Uterus (tissue), 4 donors: ENCODE results near the gene MKS1. TPM values are rescaled to one million over a fixed set of nuclear protein-coding genes. Genes with fewer than 3 reads are reported as not detected.

Experiments used
- DNase-seq, 2 donors: peaks; one replicate each; pipeline ENCODE4 v3.0.0-alpha.2; 2019 to 2020
- H3K27ac ChIP-seq, 2 donors: fragments of 200-600 bp; sonication (generic); 1 replicate in 1 of 2; 2 replicates in 1 of 2; pipeline ENCODE4 v1.5.1; 2016 to 2018
- H3K27me3 ChIP-seq, 2 donors: fragments of 200-600 bp; sonication (generic); one replicate each; pipeline ENCODE4 v1.5.1; 2018 to 2019; ENCODE audit warnings: control low read depth in 1 of 2
- H3K36me3 ChIP-seq, 2 donors: fragments of 200-600 bp; sonication (generic); one replicate each; pipeline ENCODE4 v1.5.1; 2019; ENCODE audit warnings: control low read depth in 1 of 2
- H3K4me1 ChIP-seq, 2 donors: fragments of 200-600 bp; sonication (generic); one replicate each; pipeline ENCODE4 v1.5.1; 2018 to 2019; ENCODE audit warnings: control low read depth in 1 of 2
- H3K4me3 ChIP-seq, 2 donors: fragments of 200-600 bp; sonication (generic); 1 replicate in 1 of 2; 2 replicates in 1 of 2; pipeline ENCODE4 v1.5.1; 2018 to 2019; ENCODE audit warnings: mild to moderate bottlenecking in 1 of 2
- H3K9me3 ChIP-seq, 2 donors: fragments of 200-600 bp; sonication (generic); one replicate each; pipeline ENCODE4 v1.5.1; 2019; ENCODE audit warnings: control low read depth in 1 of 2
- CTCF ChIP-seq, 4 experiments: fragments of 200-600 bp in 2 of 4; fragments of 450-650 bp in 2 of 4; sonication (generic) in 2 of 4; IDR thresholded peaks; one replicate each; pipeline ENCODE4 v1.5.1; 2016 to 2019; ENCODE audit warnings: antibody characterized with exemption in 4 of 4, mild to moderate bottlenecking in 2 of 4, moderate library complexity in 1 of 4
- POLR2A ChIP-seq, 2 donors: fragments of 450-650 bp; IDR thresholded peaks; one replicate each; pipeline ENCODE4 v1.6.1; 2016; ENCODE audit warnings: antibody characterized with exemption in 2 of 2, mild to moderate bottlenecking in 1 of 2, moderate library complexity in 1 of 2
- intact Hi-C: fragments of 100-400 bp; cut with DNase I; formaldehyde crosslinking; loops from one replicate; pipeline ENCODE4 v1.15.1; 2023; ENCODE audit warnings: low total_unique reads
- total RNA-seq, 4 donors: library from RNA; depleted of rRNA in 3 of 4; stranded (reverse); fragments of >200 nt in 3 of 4; gene quantifications; one replicate each; pipeline versions ENCODE4 v1.1.0 to v1.2.4, GENCODE V29; 2014 to 2023
- donor health status: DM: yes; HTN: yes; CAD: no.

Gene MKS1
- total RNA-seq, 4 donors from 2014 or later, result 4.4 to 23.2 (median 12.3) TPM

- DNase-seq, result no peak
- intact Hi-C loops, result no loop called here
- TF ChIP-seq CTCF (IDR thresholded peaks at IDR 0.05) (no peak), POLR2A (IDR thresholded peaks at IDR 0.05) (no peak)
- Histone ChIP-seq H3K36me3 (no peaks in the 10 kb centered on the region), H3K27ac (peak overlapping the region; percentile 54 to 84), H3K27me3 (no peaks in the 10 kb centered on the region), H3K9me3 (no peaks in the 10 kb centered on the region), H3K4me1 (no peaks in the 10 kb centered on the region), H3K4me3 (peak overlapping the region; percentile 64 to 81)
Observed at GRCh38 chr17:58219789-58220183, 731 bp upstream of the MKS1 start.

DNA sequence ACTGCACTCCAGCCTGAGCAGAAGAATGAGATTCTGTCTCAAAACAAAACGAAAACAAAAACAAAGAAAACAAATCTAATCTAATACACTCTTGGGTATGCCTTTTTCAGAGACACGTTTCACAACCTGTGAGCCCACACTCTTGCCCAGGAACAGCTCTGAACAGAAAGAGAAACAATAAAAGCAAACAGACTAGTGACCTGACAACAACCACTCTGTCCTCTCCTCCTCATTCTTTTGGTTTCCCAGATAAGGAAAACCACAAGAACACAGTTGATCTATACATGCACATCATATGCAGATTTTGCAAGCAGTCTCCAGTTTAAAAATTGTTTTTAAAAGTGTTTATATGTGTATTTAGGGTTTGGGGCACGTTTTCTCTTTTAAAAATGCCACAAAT lies 1.3 kb downstream of the MKS1 start:
- Histone ChIP-seq H3K9me3 (no peaks in the 10 kb centered on the region), H3K27me3 (no peaks in the 10 kb centered on the region), H3K4me3 (no peak overlapping the region), H3K27ac (no peak overlapping the region), H3K36me3 (no peaks in the 10 kb centered on the region), H3K4me1 (no peaks in the 10 kb centered on the region)
- no peak for DNase-seq
- intact Hi-C loops, result no loop called here
- TF ChIP-seq CTCF (IDR thresholded peaks at IDR 0.05), result no peak
- TF ChIP-seq POLR2A (IDR thresholded peaks at IDR 0.05), result no peak

- no peaks in the 10 kb centered on the region for H3K9me3 ChIP-seq
- H3K27ac ChIP-seq, result no peak overlapping the region
- H3K4me1 ChIP-seq, result no peaks in the 10 kb centered on the region
- DNase-seq, result no peak
- TF ChIP-seq CTCF (IDR thresholded peaks at IDR 0.05) (no peak), POLR2A (IDR thresholded peaks at IDR 0.05) (no peak)
- intact Hi-C loops, result no loop called here
- H3K36me3 ChIP-seq, result no peaks in the 10 kb centered on the region
- H3K4me3 ChIP-seq, result no peak overlapping the region
- H3K27me3 ChIP-seq, result no peaks in the 10 kb centered on the region
Observed at GRCh38 chr17:58215685-58216084, 3.4 kb downstream of the MKS1 start.

- TF ChIP-seq POLR2A (IDR thresholded peaks at IDR 0.05) (no peak), CTCF (IDR thresholded peaks at IDR 0.05) (no peak)
- H3K4me1 ChIP-seq, result no peaks in the 10 kb centered on the region
- intact Hi-C loops, result no loop called here
- no peaks in the 10 kb centered on the region for H3K36me3 ChIP-seq
- DNase-seq, result no peak
- no peaks in the 10 kb centered on the region for H3K9me3 ChIP-seq
- no peaks in the 10 kb centered on the region for H3K27me3 ChIP-seq
- no peak overlapping the region for H3K27ac ChIP-seq
- no peak overlapping the region for H3K4me3 ChIP-seq
Observed at GRCh38 chr17:58210922-58211321, 8.1 kb downstream of the MKS1 start.

- intact Hi-C loops, result no loop called here
- H3K36me3 ChIP-seq, result no peaks in the 10 kb centered on the region
- no peaks in the 10 kb centered on the region for H3K4me1 ChIP-seq
- no peaks in the 10 kb centered on the region for H3K27me3 ChIP-seq
- no peak for TF ChIP-seq CTCF (IDR thresholded peaks at IDR 0.05)
- no peak for TF ChIP-seq POLR2A (IDR thresholded peaks at IDR 0.05)
- DNase-seq, result no peak
- no peak overlapping the region for H3K4me3 ChIP-seq
- no peak overlapping the region for H3K27ac ChIP-seq
- H3K9me3 ChIP-seq, result no peaks in the 10 kb centered on the region
Observed at GRCh38 chr17:58208344-58208743, 10.7 kb downstream of the MKS1 start.
